Middle frontal gyrus (tissue), 1 donor: Measurements from ENCODE around the gene STX10.
"Not testable (repeated sequence)": the region's sequence is repeated elsewhere in the genome, so short reads cannot be mapped to it uniquely, and the experiment has no call there.

Experiments
- DNase-seq: peaks from one replicate; pipeline ENCODE4 v3.0.0-alpha.2; 2015; ENCODE audit warnings: low spot score; ENCODE audit errors: extremely low spot score

Gene STX10

DNA sequence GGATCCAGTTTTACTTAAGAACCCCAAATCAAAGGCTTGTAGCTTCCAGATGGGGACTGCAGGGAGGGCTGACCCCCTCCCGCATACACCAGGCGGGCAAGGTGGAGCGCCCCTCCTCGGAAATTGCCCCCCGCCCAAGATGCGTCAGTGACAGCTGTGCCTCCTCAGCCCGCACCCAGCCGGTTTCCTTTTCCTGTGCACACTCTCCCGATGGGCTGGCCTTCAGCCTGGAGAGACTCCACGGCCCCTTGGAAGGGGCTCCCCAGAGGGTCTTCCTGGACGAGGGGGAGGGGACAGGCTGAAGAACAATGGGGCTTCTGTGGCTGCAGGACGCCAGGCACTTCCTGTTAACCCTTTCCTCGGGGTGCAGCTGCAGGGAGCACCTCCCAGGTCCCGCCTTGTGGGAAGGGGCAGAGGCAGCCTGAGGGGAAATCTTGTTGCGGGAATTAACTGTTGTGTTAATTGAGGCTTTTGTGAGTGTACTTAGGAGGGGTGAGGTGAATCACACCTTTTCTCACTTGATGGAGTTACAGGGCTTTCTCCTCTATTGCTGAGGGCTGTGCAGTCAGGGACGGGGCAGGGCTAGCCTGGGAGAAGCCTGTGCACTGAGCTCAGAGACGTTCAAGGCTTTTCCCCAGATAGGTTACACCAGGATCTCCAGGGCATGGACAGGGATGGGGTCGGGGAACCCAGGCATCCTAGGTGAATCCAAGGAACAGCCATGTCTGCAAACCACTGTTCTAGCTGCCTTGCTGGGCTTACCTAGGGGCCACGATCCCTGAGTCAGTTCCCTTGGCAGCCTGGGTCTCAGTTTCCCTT lies 14.4 kb upstream of the STX10 start:
- no peak for DNase-seq

- no peak for DNase-seq
Measured at GRCh38 chr19:13163609-13164342, 13.6 kb upstream of the STX10 start.

- peak; percentile 62 for DNase-seq
Measured at GRCh38 chr19:13162724-13163608, 12.8 kb upstream of the STX10 start.

GRCh38 chr19:13160557-13160956 lies 10.4 kb upstream of the STX10 start:
- DNase-seq, result no peak

- no peak for DNase-seq
Measured at GRCh38 chr19:13159713-13160112, 9.5 kb upstream of the STX10 start.

DNA sequence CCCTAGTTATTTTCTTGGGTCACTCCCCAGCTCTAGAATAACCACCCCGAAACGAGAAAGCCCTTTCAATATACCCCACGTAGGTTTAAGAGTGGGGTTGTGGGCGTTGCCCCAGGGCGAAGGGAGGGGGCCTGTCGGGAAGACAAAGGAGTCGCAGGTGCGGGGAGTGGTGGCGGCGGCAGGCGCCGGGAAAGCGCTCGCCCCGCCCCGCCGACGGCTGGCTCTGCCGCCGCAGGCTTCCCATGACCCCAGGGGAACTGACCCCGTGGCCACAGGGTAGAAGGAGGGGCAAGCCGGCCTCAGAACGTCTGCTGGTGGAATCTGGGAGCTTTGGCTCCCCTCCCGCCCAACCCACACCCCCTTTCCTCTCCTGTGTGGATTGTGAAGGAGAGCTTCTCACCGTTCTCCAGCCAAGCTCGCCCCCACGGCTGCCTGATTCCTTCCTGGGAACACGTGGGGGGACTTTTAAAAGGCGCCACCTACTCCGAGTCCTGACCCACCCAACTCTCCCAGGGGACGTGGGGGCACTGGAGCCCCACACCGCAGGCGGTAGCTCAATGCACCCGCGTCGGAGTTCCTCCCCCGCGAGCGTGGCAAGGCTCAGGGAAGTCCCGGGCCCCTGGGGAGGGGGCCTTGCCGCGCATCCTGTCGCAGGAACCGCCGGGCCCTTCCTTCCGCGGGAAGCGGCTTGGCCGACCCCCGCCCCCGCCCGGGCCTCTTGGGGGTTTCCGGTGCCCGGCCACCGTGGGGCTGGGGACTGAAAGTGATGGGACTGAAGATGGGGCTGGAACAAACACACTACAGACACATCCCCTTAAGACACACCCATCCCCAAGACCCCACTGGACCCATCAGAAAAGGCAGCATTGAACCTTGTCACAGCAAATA lies 5.5 kb upstream of the STX10 start:
- no peak for DNase-seq

DNA sequence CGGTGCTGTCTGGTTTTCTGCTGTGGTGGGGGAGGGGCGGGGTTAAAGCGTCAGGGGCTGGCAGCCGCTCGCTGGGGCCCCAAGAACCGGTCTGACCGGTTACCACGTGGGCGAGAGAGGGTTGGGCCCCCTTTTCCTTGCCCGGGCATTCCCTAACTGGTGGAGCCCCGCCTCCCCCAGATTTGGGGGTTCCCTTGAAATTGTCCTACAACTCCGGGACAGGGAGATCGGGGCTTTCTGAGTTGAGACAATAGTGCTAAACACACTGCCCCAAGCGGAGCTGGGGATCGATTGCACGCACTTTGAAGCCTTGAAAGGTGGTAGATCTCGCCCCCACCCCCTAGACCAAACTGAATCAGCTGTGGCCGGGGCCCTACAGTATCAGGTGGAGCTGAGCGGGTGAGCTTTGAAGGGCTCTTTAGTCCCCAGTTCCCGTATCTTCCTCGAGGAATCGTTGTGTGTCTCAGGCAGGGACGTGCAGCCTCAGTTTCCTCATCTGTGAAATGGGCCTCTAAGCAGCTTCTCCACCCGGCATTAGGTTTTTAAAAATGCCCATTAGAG lies 4.8 kb upstream of the STX10 start:
- DNase-seq, result no peak

- no peak for DNase-seq
Measured at GRCh38 chr19:13154241-13154778, 4.1 kb upstream of the STX10 start.

DNA sequence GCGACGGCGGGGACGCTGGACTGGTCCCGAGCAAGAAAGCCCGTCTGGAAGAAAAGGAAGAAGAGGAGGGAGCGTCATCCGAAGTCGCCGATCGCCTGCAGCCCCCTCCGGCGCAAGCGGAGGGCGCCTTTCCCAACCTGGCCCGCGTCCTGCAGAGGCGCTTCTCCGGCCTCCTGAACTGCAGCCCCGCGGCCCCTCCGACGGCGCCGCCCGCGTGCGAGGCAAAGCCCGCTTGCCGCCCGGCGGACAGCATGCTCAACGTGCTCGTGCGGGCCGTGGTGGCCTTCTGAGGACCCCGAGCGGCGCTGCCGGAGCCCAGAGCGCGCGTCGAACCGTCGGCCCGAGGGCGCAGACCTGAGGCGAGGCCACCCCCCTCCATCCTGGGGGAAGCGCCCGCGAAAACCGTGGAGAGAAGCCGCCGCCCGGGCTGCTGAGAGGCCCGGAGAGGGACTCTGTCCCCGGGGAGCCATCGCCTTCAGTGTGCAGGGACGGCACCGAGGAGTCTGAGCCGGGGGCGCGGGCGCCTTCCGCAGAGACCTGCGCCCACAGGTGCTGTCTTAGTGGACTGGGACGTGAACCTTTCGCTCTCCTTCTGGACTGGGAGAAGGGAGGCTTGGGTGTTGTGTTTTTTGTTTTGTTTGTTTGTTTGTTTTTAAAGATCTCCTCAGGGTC lies 3.5 kb upstream of the STX10 start:
- DNase-seq, result no peak

- DNase-seq, result peak; percentile 95
Measured at GRCh38 chr19:13152974-13153568, 2.9 kb upstream of the STX10 start.

DNA sequence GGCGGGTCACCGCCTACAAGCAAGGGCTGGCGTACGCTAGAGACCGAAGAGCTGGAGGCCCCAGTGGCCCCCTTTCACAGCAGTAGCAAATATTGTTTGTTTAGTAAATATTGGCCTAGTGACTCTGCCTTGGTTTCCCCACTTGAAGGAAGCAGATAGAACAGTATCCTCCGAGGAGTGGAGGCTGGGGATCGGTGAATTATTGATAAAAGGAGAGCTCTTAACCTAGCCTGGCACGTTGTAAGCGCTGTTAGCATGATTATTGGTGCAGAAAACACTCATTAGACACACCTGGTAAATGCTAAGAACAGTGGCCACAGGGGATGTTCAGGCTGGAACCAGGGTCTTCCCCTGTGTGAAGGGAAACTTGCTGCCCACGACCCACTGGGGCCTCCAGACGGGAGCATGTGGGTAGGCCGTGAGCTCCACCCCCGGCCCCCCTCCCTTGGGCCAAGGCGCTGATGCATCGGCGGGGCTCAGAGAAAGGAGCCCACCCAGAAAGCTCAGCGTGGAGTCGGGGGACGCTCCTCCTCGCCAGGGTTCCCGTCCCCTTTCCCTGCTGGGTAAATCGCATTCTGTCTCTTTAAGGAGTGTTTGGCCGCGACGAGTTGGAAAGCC lies 2.3 kb upstream of the STX10 start:
- DNase-seq, result no peak

- peak; percentile 93 for DNase-seq
Measured at GRCh38 chr19:13151605-13152355, 1.6 kb upstream of the STX10 start.

GRCh38 chr19:13150931-13151604 lies 893 bp upstream of the STX10 start:
- no peak for DNase-seq

DNA sequence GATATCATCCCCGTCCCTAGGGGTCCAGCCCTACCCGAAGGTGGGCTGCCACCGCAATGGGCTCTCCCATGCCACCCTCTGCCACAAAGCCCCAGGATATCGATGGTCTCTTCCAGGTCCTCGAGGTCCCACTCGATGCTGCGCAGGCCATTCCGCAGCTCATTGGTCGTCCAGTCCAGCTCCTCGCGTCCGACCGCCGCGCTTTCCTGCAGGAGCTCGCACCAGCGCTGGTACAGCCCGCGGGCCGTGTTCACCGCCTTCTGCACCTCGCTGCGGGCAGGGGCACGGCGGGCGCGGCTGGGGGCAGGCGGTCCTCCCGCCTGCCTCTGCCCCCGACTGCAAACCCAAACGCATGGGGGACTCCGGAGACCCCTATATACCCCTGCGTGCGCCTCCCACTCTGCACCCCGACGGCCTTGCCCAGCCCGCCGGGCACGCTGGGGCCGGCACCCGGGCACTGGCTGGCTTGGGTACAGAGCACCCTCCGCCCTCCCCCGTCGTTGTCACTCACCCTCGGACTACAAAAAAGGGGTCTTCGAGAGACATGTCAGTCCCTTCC lies 468 bp downstream of the STX10 start:
- DNase-seq, result no peak

DNA sequence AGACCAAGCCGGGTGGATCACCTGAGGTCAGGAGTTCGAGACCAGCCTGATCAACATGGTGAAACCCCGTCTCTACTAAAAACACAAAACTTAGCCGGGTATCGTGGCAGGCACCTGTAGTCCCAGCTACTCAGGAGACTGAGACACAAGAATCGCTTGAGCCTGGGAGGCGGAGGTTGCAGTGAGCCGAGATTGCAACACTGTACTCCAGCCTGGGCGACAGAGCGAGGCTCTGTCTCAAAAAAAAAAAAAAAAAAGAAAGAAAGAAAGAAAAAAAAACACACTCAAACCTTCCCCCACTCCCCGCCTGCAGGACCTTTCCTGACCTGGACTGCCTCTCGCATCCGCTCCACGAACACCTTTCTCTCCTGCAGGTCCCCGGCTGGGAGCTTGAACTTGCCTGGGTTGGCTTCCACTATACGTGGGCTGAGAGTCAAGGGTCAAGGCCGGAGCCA lies 975 bp downstream of the STX10 start:
- not testable (repeated sequence) for DNase-seq

- DNase-seq, result no peak
Measured at GRCh38 chr19:13146763-13147563, 3.2 kb downstream of the STX10 start.
